NCI-H1694 (cell line): ENCODE data around the gene GPR84.

Experiments
- DNase-seq: peaks from one replicate; lab custom pipeline; 2025; lab: John Stamatoyannopoulos, UW

Gene GPR84

DNA sequence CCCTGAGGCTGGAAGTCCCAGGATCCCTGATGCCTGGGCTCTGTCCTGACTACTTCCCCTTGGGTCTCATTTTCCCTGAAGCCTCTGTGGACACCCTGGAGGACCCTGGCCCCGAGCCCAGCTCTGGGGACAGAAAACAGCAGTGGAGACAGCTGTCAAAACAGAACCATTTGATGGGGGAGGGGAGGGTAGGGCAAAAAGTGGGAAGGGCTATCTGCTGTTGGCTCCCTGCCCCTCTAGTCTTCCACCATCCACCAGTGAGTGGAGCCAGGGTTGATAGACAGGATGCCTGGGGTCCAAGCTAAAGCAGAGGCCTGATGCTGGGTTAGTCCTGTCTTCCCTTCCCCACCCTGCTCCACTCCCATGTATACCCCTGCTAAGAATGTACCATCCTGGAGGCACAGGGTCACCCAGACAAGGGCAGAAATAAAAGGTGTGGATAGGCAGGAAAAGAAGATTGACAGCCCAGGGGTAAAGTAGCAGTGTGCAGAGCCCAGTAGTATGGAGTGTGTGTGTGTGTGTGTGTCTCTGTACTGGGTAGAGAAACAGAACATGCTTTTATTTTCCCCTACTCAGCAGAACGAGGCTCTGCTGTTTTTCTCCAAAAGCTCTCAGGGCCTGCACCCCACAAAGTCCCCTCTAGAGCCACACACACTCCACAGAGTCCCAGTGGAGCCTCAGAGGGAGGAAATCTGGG is 10.4 kb upstream of the GPR84 start:
- DNase-seq, result no peak

DNA sequence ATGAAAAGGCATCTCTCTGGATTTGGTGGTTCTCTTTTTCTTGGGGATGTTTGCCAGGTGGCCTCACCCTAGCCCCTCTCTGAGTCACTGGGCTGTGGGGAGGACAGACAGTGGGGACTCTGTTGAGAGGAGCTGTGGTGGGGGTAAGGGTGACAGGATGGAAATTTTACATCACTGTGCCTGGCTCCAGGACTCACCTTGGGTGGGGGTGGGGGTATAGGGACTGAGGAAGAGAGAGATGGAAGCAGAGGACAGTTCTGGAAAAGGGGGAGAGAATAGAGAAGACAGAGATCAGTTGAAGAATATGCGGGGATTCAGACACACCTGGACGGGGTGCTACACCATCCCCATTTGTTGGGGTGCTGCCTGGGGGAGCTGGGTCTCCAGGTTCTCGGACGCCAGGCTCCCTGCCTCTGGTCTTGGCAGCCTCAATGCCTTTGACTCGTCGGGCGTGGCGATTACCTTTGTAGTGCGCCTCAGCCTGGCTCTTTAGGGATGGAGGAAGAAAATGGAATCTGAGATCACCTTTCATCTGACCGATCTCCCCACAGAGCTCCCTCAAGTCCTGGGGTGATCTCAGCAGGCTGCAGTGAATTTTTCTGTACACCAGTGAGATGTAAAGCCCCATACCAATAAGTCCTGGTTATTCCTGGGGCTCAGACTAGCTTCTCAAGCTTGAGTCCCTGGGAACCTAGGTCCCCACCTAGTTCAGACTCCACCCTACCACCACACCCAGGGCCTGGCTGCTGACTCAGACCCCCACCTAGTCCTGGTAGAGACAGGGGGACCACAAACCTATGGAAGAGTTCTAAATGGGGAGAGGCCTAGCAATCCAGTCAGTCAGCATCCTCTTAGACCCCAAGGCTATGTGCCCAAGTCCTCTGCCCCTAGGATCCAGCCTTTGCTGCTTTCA is 9.6 kb upstream of the GPR84 start:
- DNase-seq, result no peak

DNA sequence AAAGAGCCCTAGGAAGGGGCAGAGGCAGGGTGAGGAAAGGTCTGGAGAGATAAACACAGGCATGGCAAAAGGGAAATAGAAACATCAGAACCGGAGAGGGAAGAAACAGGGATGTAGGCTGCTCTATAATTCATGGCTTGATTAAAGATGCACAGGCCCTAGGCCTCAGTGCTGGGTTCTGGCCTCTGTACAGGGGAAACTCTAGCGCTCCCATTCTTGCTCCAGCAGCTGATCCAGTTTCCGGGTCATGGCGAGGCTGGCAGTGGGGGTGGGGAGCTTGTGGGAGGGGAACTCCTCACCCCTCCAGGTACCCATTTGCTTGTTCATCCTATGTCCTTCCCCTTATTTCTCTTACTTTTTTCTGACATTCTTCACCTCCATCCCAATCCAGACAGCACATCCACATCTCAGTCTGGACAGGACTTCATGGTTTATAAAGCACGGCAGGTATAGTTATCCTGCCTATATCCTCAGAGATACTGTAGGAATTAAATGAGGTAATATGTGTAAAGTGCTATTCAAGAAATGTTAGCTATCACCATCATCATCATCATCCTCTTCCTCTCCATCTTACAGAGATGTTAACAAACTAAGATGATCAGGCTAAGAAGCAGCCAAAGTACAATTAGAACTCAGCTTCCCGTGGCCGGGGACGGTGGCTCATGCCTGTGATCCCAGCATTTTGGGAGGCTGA is 8.0 kb upstream of the GPR84 start:
- no peak for DNase-seq

DNA sequence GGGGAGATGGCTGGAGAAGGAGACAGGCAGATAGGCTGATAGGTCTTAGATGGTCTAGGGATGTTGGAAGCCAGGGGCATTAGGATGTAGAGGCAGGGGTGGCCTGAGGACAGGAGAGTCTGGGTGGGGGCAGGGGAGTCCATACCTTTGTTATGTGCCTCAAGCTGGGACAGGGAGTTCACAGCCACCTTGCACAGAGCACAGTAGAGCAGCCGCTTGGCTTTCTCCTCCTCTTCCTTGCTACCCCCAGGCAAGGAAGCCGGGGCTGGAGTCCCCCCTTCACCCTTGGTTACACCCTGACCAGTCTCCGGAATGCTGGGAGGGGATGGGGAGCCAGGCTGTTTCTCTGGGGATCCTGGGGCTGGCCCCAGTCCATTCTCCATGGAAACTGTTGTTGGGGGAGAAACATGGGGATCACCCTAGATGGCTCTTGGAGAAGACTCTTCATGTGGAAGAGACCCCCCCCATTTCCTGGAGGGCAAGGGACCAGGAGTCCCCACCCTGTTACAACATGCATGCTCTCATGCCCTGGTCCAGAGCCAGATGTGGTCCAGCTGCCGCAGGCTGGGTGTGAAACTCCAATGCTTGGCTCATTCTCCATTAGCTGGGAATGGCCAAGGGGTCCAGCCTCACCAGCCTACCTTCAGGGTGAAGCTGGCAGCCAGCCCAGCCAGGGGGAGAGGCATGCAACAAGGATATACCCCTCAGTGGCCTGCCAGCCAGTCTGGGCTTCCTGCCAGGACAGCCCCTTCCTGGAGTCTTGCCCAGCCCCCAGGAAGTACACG is 7.2 kb upstream of the GPR84 start:
- DNase-seq, result peak; percentile 26

DNA sequence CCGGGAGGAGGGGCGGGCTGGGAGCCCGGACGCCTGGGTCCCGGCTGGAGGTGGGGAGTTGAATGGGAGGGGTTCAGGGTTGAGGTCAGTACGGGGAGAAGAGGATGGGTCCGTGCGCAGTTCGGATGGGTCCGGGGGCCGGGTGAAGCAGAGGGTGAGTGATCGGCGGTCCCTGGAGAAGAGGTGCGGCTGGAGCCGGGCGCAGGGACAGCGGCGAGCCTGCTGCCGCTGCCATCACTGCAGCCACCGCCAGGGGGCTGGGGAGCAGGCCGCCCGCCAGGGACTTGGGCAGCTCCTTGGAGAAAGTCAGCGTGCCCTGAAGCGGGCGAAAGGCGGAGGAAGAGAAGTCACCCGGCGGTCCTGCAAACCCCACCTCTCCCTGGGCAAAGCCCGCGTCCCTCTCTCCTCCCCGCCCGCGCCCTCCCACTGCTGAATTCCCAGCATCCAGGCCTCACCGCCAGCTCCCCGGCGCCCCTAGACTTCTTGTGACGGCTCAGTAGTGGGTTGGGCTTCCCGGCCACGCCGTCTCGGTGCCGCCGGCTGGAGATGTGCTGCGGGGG is 6.0 kb upstream of the GPR84 start:
- DNase-seq, result no peak

DNA sequence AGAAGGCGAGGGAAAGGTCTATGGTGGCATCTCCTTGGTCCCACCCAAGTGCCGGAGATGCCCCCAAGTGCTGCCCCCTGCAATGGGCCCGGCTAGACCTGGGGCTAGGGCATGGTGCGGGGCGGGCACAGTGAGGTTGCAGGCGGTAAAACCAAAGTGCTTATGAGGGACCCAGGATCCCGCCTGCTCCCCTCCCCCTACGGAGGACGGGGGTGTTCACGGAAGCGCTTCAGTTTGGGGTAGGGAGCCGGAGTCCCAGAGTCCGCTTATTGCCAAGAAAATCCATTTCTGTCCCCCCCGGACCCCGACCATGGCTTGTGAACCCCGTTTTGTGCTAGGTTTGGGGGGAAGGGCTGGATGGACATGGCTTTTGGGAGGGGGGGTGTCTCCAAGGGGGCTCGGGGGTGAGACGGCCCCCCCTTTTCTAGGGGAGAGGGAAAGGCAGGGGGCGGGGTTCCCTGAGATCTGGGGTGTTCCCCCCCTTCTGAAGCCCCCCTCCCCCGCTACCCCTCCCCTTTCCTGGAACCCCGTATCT is 5.4 kb upstream of the GPR84 start:
- no peak for DNase-seq

DNA sequence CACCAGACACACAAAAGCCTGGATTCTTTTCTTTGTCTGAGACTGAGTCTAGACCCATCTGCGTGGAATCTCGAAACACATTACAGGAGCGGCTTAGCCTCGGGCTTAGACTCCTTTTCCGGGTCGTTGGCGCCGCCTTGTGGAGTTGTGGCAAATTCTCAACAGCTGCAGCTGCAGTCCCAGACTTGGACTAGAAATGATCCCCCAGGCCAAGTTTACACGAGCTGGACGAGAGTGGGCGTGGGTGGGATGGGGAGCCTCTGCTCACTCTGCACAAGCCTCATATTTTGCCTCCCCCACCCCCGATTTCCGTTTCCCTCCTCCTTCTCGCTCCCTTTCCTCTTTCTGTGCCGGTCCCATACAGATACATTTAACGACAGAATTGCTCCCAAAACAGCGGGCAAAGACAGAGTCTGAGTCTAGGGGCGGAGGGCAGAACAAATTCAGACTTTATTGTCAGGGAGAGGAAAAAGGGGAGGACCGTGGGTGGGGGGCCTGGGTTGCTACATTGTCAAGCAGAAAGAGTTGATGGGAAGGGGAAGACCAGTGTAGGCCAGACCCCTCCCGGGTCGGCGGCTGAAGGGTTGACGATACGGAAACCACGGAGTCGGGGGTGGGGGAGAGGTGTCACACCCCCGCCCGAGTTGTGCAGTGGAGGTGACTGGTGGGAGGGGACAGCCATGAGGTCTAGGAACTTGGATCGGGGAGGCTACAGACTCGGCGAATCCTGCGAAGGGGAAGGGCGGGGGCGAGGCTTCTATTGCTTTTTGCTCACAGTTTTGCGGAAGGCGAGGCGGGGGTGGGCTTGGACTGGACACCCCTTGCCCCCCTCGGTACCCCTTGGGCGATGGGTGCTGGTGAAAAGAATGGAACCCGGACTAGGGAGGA is 4.7 kb upstream of the GPR84 start:
- DNase-seq, result peak; percentile 64

DNA sequence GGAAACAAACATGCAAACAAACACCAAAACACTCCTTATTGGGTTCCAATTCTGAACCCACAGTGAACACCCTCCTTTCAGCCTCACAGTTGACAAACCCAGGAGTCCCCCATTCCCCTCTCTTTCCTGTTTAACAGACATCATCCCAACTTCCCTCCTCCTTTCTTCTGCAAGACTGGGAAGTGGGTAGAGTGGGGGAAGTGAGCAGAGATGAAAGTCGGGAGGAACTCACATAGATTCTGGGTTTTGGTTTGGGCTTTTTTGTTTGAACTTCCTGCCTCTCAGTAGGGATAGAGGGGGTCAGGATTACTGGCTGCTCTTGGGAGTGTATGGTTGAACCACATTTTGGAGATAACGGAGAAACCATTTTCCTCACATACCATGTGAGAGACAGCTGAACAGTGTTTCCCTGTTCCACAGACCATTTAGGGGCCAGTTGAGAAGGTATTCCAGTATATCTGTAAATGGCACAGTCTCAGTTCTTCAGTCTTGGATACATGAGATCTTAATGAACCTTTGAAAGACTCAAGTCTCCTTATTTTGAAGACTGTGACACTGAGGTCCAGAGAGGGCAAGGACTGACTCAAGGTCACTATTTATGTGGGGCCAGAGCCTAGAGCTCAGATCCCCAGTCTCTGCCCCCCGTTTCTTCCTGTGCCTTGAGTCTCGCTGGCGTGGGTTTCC is 3.9 kb upstream of the GPR84 start:
- no peak for DNase-seq

DNA sequence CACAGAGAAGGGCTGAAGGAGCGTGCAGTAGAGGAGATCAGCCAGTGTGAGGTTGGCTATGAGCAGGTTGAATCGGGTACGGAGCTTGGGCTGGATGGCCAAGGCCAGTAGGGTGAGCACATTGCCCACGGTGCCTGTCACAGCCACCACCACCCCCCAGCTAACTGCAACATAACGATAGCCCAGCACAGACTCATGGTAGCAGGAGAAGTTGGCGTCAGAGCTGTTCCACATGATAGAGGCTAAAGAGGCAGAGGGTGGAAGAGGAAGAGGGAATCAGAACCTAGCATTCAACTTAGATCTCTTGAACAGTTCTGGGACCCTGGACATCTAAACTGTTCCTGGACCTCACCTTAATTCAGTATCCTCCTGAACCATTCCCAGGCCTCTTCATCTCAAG is 668 bp downstream of the GPR84 start:
- no peak for DNase-seq

DNA sequence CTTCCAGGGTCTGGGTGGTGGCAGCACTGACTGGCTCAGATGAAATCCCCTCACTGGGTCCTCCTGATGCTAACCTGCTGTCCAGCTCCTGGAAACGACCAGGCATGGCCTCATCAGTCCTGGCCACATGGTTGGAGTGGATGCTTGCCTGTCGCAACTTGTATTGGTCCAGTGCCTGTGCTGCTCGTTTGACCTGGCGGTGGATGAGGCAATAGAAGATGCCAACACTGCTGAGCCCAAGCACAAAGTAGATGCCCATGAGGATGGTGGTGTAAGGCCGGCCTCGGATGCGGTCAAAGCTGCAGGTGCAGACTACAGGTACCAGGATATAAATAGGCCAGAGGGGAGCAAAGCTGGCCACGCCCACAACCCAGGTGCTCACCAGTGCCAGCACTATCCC is 1.2 kb downstream of the GPR84 start:
- DNase-seq, result no peak

DNA sequence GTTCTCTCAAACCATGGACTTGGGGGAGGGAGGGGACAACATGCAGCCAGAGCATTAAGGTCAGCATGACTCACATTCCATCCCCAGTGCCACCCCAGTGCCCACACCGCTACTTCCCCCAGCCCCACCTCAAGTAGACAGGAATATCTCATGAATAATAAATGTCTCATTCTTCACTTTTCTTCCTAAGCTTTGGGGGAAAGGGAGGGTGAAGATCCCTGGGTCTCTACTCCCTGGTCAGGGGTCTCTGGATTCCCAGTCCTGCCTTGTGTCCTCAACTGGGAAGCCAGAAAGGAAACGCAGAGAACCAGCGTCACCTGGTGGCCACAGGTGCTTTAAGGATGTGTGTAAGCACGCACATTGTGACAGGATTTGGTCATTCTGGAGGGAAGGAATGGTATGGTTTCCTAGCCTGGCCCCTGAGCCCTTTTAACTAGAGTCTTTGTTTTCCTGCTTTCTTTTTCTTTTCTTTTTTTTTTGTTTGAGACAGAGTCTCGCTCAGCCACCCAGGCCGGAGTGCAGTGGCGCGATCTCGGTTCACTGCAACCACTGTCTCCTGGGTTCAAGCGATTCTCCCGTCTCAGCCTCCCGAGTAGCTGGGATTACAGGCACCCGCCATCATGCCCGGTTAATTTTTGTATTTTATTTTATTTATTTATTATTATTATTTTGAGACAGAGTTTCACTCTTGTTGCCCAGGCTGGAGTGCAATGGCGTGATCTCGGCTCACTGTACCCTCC is 3.4 kb downstream of the GPR84 start:
- peak; percentile 90 for DNase-seq

DNA sequence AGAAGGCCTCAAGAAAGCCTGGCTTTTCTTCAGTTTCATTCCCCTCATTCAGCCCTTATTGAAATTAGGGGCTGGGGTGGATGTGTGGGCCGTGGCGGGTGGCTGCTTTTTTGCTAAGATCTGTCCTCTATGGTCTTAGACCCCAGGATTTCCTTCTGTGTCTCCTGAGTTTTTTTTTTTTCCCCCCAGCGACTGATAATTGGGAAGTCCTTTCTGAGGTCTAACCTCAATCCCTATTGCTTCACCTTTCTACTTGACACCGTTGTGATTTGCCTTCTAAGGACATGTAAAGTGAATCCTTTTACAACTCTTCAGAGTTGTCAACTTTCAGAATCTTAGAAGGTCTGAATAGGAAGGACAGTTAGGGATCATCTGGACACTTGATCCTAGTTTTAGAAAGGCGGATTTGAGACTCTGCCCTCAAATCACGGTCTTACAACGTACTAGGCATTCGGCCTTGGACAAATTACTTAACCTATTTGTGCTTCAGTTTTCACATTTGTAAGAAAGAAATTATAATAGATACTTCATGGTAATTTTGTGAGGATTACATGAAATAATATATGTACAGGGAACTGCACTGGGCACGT is 4.4 kb downstream of the GPR84 start:
- DNase-seq, result no peak

DNA sequence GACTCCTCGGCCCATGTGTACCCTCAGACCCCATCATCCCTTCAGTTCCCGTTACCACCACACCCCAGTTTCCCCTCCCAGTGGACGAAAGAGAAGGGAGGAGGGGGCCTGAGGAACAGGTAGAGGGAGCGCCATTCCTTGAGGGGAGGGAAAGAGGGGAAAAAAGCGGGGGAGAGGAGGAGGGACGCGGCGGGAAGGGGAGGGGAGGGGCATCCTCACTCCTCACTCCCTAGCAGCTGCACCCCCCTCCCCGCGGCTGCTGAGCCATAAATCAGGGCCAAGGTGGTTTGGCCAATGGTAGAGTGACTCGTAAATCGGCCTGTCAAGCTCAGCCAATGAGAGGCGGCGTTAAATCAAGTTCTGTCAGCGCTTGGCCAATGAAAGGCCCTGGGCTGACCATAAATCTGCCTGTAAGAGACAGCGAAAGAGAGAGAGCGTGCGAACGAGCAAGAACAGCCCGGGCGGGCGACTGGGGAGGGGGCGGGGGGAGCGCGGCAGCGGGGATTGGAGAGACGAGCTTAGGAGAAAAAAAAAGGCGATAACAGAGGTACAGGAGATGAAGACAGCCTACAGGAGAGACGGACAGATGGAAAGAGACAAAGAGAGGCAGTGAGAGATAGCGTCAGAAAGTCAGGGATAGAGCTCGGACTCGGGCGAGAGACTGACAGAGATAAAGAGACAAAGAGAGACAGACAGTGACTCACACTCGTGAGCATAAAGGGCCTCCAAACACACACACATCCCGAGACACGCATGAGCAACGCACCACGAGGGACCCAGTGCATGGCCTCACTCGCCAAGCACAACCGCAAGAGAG is 5.1 kb downstream of the GPR84 start:
- peak; percentile 98 for DNase-seq

DNA sequence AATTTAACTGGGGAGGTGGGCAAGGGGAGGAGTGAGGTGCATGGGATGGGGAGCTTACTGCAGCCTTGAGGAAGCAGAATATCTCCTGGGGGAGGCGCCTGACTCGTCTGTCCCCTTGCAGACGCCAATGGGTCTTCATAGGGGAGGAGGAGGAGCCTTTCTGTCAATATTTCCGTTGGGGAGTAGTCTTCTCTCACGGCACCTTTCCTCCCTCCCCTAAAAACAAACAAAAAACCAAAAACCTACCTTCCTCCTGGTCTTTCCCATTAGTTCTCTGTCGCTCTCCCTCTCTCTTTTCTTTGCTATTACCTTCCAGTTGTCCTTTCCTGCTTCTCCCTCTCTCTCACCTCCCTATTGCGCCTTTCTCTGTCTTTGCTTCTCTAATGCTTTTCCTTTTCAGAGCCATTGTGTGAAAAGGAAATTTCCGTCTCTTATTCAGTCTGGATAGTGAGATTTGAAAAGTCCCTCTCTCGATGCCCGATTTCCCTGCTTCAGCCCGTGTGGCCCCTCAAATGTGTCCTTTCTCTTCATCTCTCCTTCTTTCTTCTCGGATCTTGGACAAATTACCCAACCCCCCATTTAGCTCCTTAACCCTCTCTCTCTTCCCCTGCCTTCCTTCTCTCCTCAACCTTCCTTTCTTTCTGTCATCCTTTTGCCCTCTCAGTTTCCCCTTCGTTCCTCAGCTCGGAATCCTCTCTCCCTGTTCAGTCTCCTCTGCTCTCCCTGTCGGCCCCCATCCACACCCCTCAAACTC is 5.9 kb downstream of the GPR84 start:
- peak; percentile 38 for DNase-seq

DNA sequence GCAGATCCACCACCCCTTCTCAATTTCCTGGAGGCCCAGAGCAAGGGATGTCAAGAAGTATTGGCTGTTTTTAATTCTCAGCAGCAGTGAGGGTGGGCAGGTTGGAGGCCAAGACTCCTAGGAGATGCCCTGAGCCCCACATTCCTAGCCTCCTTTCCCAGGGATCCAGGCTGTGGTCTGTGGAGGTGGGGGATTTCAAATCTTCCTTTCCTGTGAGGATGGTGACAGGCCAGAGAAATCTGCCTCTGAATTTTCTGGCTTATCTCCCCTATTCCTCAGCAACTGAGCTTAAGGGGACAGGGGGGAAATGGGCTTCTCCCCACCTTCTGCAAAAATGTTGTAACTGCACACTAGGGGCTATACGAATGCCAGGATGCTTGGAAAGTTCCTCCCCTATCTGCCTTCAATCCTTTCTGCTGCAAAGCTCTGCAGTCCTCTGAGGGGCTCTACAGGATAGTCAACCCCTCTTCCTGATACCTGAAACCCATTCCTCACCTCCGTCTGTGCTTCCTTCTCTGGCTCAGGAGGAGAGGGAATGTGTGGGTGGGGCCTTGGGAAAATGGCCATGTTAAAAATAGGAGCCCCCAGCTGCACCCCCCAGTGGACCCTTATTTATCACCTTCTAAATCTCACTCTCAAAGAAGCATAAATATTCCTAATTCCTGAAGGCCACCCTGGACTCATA is 6.6 kb downstream of the GPR84 start:
- DNase-seq, result no peak

DNA sequence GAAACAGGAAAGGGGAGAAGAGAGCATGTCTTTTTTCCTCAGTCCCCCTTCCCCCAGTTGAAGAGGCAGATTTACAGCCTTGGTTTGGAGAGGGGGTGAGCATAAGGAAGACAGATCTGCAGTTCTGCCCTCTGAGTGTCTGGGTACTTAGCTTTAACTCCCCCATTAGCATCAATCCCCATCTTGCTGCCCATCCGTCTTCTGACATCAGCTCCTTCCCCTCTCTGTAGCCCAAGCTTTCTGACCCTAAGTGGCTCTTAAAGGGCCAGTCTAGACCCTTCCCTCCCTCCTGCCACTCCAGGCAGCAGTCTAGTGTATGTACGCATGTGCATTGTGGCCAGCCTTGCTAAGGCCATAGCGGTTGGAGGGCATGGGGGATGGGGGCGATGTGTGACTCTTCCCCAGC is 7.3 kb downstream of the GPR84 start:
- no peak for DNase-seq
